IMR-90 (cell line): Measurements from ENCODE around the gene TOP3B. TPM values are rescaled to one million over a fixed set of nuclear protein-coding genes. Genes with fewer than 3 reads are reported as not detected.

Source experiments
- ATAC-seq: fragments of 200-7000 bp; cut with Tn5 transposase; 2 replicates; pipeline ENCODE4 v1.9.1; 2020; ENCODE audit warnings: low read depth, mild to moderate bottlenecking, moderate library complexity
- BruUV-seq: library from RNA; stranded (reverse); fragments of 400-500 nt; replicated peaks from 2 replicates; lab custom pipeline; 2021; lab: Mats Ljungman, UMichigan
- CTCF ChIA-PET: fragments of 300-600 bp; formaldehyde crosslinking; extraction: SDS; loops from one replicate; lab custom pipeline; 2021; ENCODE audit warnings: antibody characterized with exemption; lab: Yijun Ruan, JAX
- POLR2A ChIA-PET: fragments of 300-600 bp; sonication (Branson Sonifier 250); formaldehyde crosslinking; loops from one replicate; lab custom pipeline; 2022; ENCODE audit warnings: antibody characterized with exemption; ENCODE audit not compliant: unreplicated experiment; lab: Charles Lee
- DNase-seq: peaks from one replicate; pipeline ENCODE4 v3.0.0; 2013
- H2AFZ ChIP-seq: replicated peaks from 2 replicates; pipeline ENCODE3; 2013; ENCODE audit warnings: low read length, mild to moderate bottlenecking; ENCODE audit not compliant: poor library complexity
- H2AK5ac ChIP-seq: 2 replicates; pipeline ENCODE4 v1.6.1; 2013; ENCODE audit warnings: low read depth, low read length, inconsistent platforms
- H2AK9ac ChIP-seq: replicated peaks from 2 replicates; pipeline ENCODE3; 2013; ENCODE audit warnings: mild to moderate bottlenecking, low read depth, low read length, moderate library complexity; ENCODE audit not compliant: poor library complexity
- H2BK120ac ChIP-seq: 2 replicates; pipeline ENCODE4 v1.6.1; 2013; ENCODE audit warnings: low read depth, low read length, inconsistent platforms
- H2BK15ac ChIP-seq: 3 replicates; pipeline ENCODE4 v1.6.1; 2013; ENCODE audit warnings: low read depth, low read length, inconsistent platforms
- H2BK20ac ChIP-seq: 2 replicates; pipeline ENCODE4 v1.6.1; 2013; ENCODE audit warnings: low read depth, mild to moderate bottlenecking, inconsistent platforms, low read length, moderate library complexity
- H2BK5ac ChIP-seq: 2 replicates; pipeline ENCODE4 v1.6.1; 2013; ENCODE audit warnings: mild to moderate bottlenecking, low read depth, low read length, inconsistent platforms; ENCODE audit not compliant: poor library complexity, severe bottlenecking
- H3K14ac ChIP-seq: replicated peaks from 2 replicates; pipeline ENCODE4 v1.6.1; 2013; ENCODE audit warnings: low read depth, low read length, inconsistent platforms
- H3K18ac ChIP-seq: 2 replicates; pipeline ENCODE4 v1.6.1; 2013; ENCODE audit warnings: low read depth, low read length, control low read depth
- H3K23ac ChIP-seq: 2 replicates; pipeline ENCODE4 v1.6.1; 2013; ENCODE audit warnings: low read depth, low read length, inconsistent platforms
- H3K27ac ChIP-seq: 2 replicates; pipeline ENCODE4 v1.5.1; 2013; ENCODE audit warnings: mild to moderate bottlenecking, control low read depth, low read length; ENCODE audit not compliant: insufficient read depth
- H3K27me3 ChIP-seq: 2 replicates; pipeline ENCODE4 v1.6.1; 2013; ENCODE audit warnings: low read length; ENCODE audit not compliant: control insufficient read depth, insufficient read depth
- H3K36me3 ChIP-seq: 2 replicates; pipeline ENCODE4 v1.6.1; 2013; ENCODE audit warnings: low read length, mixed read lengths; ENCODE audit not compliant: control insufficient read depth, insufficient read depth
- H3K4ac ChIP-seq: 2 replicates; pipeline ENCODE4 v1.6.1; 2013; ENCODE audit warnings: low read depth, low read length, inconsistent platforms
- H3K4me1 ChIP-seq: 2 replicates; pipeline ENCODE4 v1.6.1; 2013; ENCODE audit warnings: low read length, mixed read lengths; ENCODE audit not compliant: control insufficient read depth, insufficient read depth
- H3K4me2 ChIP-seq: 2 replicates; pipeline ENCODE4 v1.6.1; 2013; ENCODE audit warnings: low read depth, mild to moderate bottlenecking, control low read depth, low read length, moderate library complexity
- H3K4me3 ChIP-seq: 2 replicates; pipeline ENCODE4 v1.5.1; 2013; ENCODE audit warnings: low read depth, mild to moderate bottlenecking, control low read depth, low read length, moderate library complexity; ENCODE audit not compliant: insufficient read depth
- H3K56ac ChIP-seq: 2 replicates; pipeline ENCODE4 v1.6.1; 2013; ENCODE audit warnings: low read length, inconsistent platforms; ENCODE audit not compliant: insufficient read depth; ENCODE audit errors: extremely low read depth
- H3K79me1 ChIP-seq, 2 experiments: 2 replicates each; pipeline ENCODE4 v1.6.1; 2013; ENCODE audit warnings: low read length in 2 of 2, inconsistent platforms in 1 of 2, low read depth in 1 of 2
- H3K9ac ChIP-seq: 2 replicates; pipeline ENCODE4 v1.6.1; 2013; ENCODE audit warnings: low read depth, low read length, control low read depth
- H3K9me1 ChIP-seq: 2 replicates; pipeline ENCODE4 v1.6.1; 2013; ENCODE audit warnings: low read length, inconsistent platforms; ENCODE audit not compliant: insufficient read depth
- H3K9me3 ChIP-seq: 2 replicates; pipeline ENCODE4 v1.6.1; 2013; ENCODE audit warnings: low read length; ENCODE audit not compliant: control insufficient read depth, insufficient read depth
- H4K20me1 ChIP-seq: 2 replicates; pipeline ENCODE4 v1.6.1; 2013; ENCODE audit warnings: low read length, inconsistent platforms; ENCODE audit not compliant: insufficient read depth
- H4K5ac ChIP-seq: 2 replicates; pipeline ENCODE4 v1.6.1; 2013; ENCODE audit warnings: mild to moderate bottlenecking, low read depth, low read length, control low read depth
- H4K8ac ChIP-seq, 2 experiments: 2 replicates each; pipeline ENCODE4 v1.6.1; 2013; ENCODE audit warnings: low read depth in 2 of 2, low read length in 2 of 2, control low read depth in 1 of 2, inconsistent platforms in 1 of 2
- H4K91ac ChIP-seq: 2 replicates; pipeline ENCODE4 v1.6.1; 2013; ENCODE audit warnings: low read depth, low read length, inconsistent platforms; ENCODE audit not compliant: insufficient read depth
- CHD1 ChIP-seq: IDR thresholded peaks from 2 replicates; pipeline ENCODE4 v1.6.1; 2012; ENCODE audit warnings: low read depth, low read length, improper control_type of control experiment
- ELK1 ChIP-seq: fragments of 150-350 bp; IDR thresholded peaks from 2 replicates; pipeline ENCODE4 v1.6.1; 2016; ENCODE audit warnings: low read depth, mild to moderate bottlenecking, low read length, moderate library complexity, borderline replicate concordance
- FOS ChIP-seq: fragments of 150-350 bp; IDR thresholded peaks from 2 replicates; pipeline ENCODE4 v1.6.1; 2016; ENCODE audit warnings: low read depth, low read length
- POLR2A ChIP-seq: IDR thresholded peaks from 2 replicates; pipeline ENCODE4 v1.6.1; 2012; ENCODE audit warnings: mild to moderate bottlenecking, low read depth, low read length
- RFX5 ChIP-seq: IDR thresholded peaks from 2 replicates; pipeline ENCODE4 v1.8.0; 2012; ENCODE audit warnings: low read depth, mild to moderate bottlenecking, low read length, moderate library complexity
- SMC3 ChIP-seq: fragments of 150-350 bp; IDR thresholded peaks from 2 replicates; pipeline ENCODE4 v1.6.1; 2016; ENCODE audit warnings: low read depth, mild to moderate bottlenecking, antibody characterized with exemption, low read length, moderate library complexity
- USF2 ChIP-seq: fragments of 150-350 bp; IDR thresholded peaks from 2 replicates; pipeline ENCODE4 v1.6.1; 2017; ENCODE audit warnings: mild to moderate bottlenecking, antibody characterized with exemption, low read length, low read depth
- WGBS, 2 experiments: methylation state at CpG; one replicate each; pipeline versions ENCODE4 v1.1.5 to v1.1.7; 2013; ENCODE audit warnings: missing lambda C conversion rate in 2 of 2; ENCODE audit not compliant: insufficient read length in 1 of 2; ENCODE audit errors: extremely low coverage in 2 of 2; 5-methylcytosine and 5-hydroxymethylcytosine counted together
- dilution Hi-C: fragments of 300-500 bp; cut with HindIII; formaldehyde crosslinking; loops from one replicate; pipeline ENCODE4 v1.14.3; 2018; ENCODE audit warnings: low sequenced_read_pairs; ENCODE audit not compliant: unreplicated experiment
- in situ Hi-C: fragments of 300-500 bp; cut with MboI; formaldehyde crosslinking; loops from 3 replicates; pipeline ENCODE4 v1.14.3; 2019; ENCODE audit warnings: low sequenced_read_pairs, inconsistent platforms, mixed read lengths
- intact Hi-C: fragments of 100-400 bp; cut with micrococcal nuclease; formaldehyde crosslinking; loops from 2 replicates; pipeline ENCODE4 v1.10.0; 2022
- polyA plus RNA-seq, 3 experiments: library from polyadenylated mRNA; depleted of rRNA; stranded (reverse); fragments of >200 nt; gene quantifications; 2 replicates each; pipeline ENCODE4 v1.2.3, GENCODE V29; 2012; ENCODE audit warnings: low replicate concordance in 1 of 3
- total RNA-seq: library from RNA; depleted of rRNA; stranded (reverse); fragments of >200 nt; gene quantifications from 2 replicates; pipeline ENCODE4 v1.2.3, GENCODE V29; 2012

Gene TOP3B
- total and polyA plus RNA-seq, 2 of the 4 experiments (the other 2 are of a cell fraction) = 23.0 to 23.5 TPM

- Histone ChIP-seq H4K20me1 (no peaks in the 10 kb centered on the region), H3K4me2 (no peak overlapping the region), H4K5ac (no peak overlapping the region), H3K9me3 (no peaks in the 10 kb centered on the region), H2AK5ac (no peak overlapping the region), H2BK120ac (no peak overlapping the region), H4K91ac (no peak overlapping the region), H3K36me3 (no peaks in the 10 kb centered on the region), H3K4me1 (no peaks in the 10 kb centered on the region), H3K9ac (no peak overlapping the region), H3K4me3 (no peak overlapping the region), H3K23ac (no peak overlapping the region), H3K79me1 (no peaks in the 10 kb centered on the region), H3K18ac (no peak overlapping the region), H3K14ac (no peak overlapping the region), H2BK5ac (no peak overlapping the region), H3K9me1 (no peaks in the 10 kb centered on the region), H4K8ac (no peak overlapping the region), H2BK15ac (no peak overlapping the region), H3K27me3 (peaks cover 21% of the 10 kb centered on the region), H2AFZ (no peak overlapping the region), H3K27ac (no peak overlapping the region), H2AK9ac (no peak overlapping the region), H3K4ac (no peak overlapping the region), H2BK20ac (no peak overlapping the region), H3K56ac (no peak overlapping the region)
- dilution Hi-C loops = no loop called here
- TF ChIP-seq CHD1 (no peak), ELK1 (no peak), RFX5 (no peak), SMC3 (no peak), FOS (no peak), POLR2A (no peak), USF2 (no peak)
- ChIA-PET CTCF (interaction anchor here (0.6 kb wide), 1 partner anchor 308 kb away, joined by 4 read pairs; no protein-coding TSS in a partner anchor), POLR2A (no interaction called here)
- BruUV-seq = no TSS peak
- in situ Hi-C loops = no loop called here
- intact Hi-C loops = no loop called here
- ATAC-seq = no peak
- 100% methylated on average over 1 of the region's 6 CpGs; no CpG with 5 or more reads in 1 of the 2 experiments for WGBS, 2 experiments
- DNase-seq = no peak
Observed at GRCh38 chr22:22006596-22006990, 24.0 kb upstream of the TOP3B start.
